AG09319 (cell line): ENCODE results near the gene SGCA.

Source experiments
- DNase-seq: peaks from one replicate; pipeline ENCODE4 v3.0.0-alpha.2; 2010; ENCODE audit warnings: low read depth; ENCODE audit errors: extremely low read depth
- CTCF ChIP-seq: IDR thresholded peaks from 2 replicates; pipeline ENCODE4 v1.5.1; 2011; ENCODE audit warnings: low read depth, mild to moderate bottlenecking, inconsistent platforms, low read length, moderate library complexity

Gene SGCA

GRCh38 chr17:50182783-50183420 lies 17.1 kb downstream of the SGCA start:
- no peak for DNase-seq
- TF ChIP-seq CTCF, result no peak

- DNase-seq, result no peak
- TF ChIP-seq CTCF, result no peak
Measured at GRCh38 chr17:50183421-50183994, 17.7 kb downstream of the SGCA start.

- TF ChIP-seq CTCF, result peak; percentile 35
- DNase-seq, result no peak
Measured at GRCh38 chr17:50184064-50184463, 18.3 kb downstream of the SGCA start.

- no peak for DNase-seq
- no peak for TF ChIP-seq CTCF
Measured at GRCh38 chr17:50184611-50185398, 19.0 kb downstream of the SGCA start.

GRCh38 chr17:50185631-50186471 lies 20.0 kb downstream of the SGCA start:
- no peak for TF ChIP-seq CTCF
- no peak for DNase-seq

- DNase-seq, result peak; percentile 65
- TF ChIP-seq CTCF, result no peak
Measured at GRCh38 chr17:50186661-50187393, 21.0 kb downstream of the SGCA start.
